HepG2 (cell line): ENCODE data around the gene VEGFA. TPM values are rescaled to one million over a fixed set of nuclear protein-coding genes. Genes with fewer than 3 reads are reported as not detected.
A peak's percentile ranks its signal among the peaks of the same experiment; 100 is the strongest.

ENCODE experiments used
- ATAC-seq: fragments of 200-7000 bp; cut with Tn5 transposase; 3 replicates; pipeline ENCODE4 v1.9.1; 2020; ENCODE audit warnings: mild to moderate bottlenecking, moderate library complexity
- BruUV-seq: library from RNA; stranded (reverse); fragments of 400-500 nt; replicated peaks from 2 replicates; lab custom pipeline; 2021; lab: Mats Ljungman, UMichigan
- CTCF ChIA-PET: fragments of 300-600 bp; formaldehyde crosslinking; extraction: SDS; loops from one replicate; lab custom pipeline; 2021; ENCODE audit warnings: low total read pairs, inconsistent platforms, low intra/inter-chr PET ratio; lab: Yijun Ruan, JAX
- POLR2A ChIA-PET: fragments of 350-600 bp; sonication (Branson Sonifier 250); formaldehyde crosslinking; loops from one replicate; lab custom pipeline; 2020; ENCODE audit warnings: antibody characterized with exemption, inconsistent platforms; lab: Yijun Ruan, JAX
- DNase-seq: peaks from one replicate; pipeline ENCODE4 v3.0.0-alpha.2; 2015; ENCODE audit warnings: low spot score
- FAIRE-seq: peaks from 3 replicates; lab custom pipeline; 2011; peaks lifted over from hg19 to GRCh38; lab: Jason Lieb, UNC
- H2AFZ ChIP-seq: one replicate; pipeline ENCODE4 v1.6.1; 2011; ENCODE audit warnings: low read length, inconsistent platforms
- H3K27ac ChIP-seq: fragments of 300-600 bp; 3 replicates; pipeline ENCODE4 v1.8.0; 2011; ENCODE audit warnings: mixed run types, mild to moderate bottlenecking, mixed read lengths, low read length, inconsistent platforms; ENCODE audit not compliant: insufficient read depth; ENCODE audit errors: extremely low read length
- H3K27me3 ChIP-seq, 2 experiments: fragments of 200-600 bp in 1 of 2; 2 replicates in 1 of 2; 3 replicates in 1 of 2; pipeline versions ENCODE4 v1.6.0 to v1.8.0; 2011; ENCODE audit warnings: low read length in 2 of 2, mild to moderate bottlenecking in 2 of 2, moderate library complexity in 2 of 2, inconsistent platforms in 1 of 2; ENCODE audit not compliant: insufficient read depth in 2 of 2, control insufficient read depth in 1 of 2
- H3K36me3 ChIP-seq, 2 experiments: fragments of 200-600 bp in 1 of 2; replicated peaks in 1 of 2; 2 replicates in 1 of 2; 3 replicates in 1 of 2; pipeline versions ENCODE4 v1.5.1 to v1.8.0; 2011; ENCODE audit warnings: low read length in 2 of 2, inconsistent platforms in 1 of 2; ENCODE audit not compliant: insufficient read depth in 2 of 2, control insufficient read depth in 1 of 2
- H3K4me1 ChIP-seq: 2 replicates; pipeline ENCODE4 v1.5.1; 2012; ENCODE audit warnings: low read length, inconsistent platforms; ENCODE audit not compliant: insufficient read depth
- H3K4me2 ChIP-seq: 2 replicates; pipeline ENCODE4 v1.6.0; 2011; ENCODE audit warnings: low read depth, low read length, inconsistent platforms
- H3K4me3 ChIP-seq, 3 experiments: fragments of 200-600 bp in 1 of 3; sonication (generic), shearing (Covaris generic) in 1 of 3; replicated peaks in 1 of 3; 2 replicates each; pipeline ENCODE4 v1.5.1; 2011 to 2016; ENCODE audit warnings: low read length in 3 of 3, inconsistent platforms in 2 of 3, low read depth in 2 of 3, mild to moderate bottlenecking in 2 of 3, control low read depth in 1 of 3, mixed read lengths in 1 of 3; ENCODE audit not compliant: insufficient read depth in 1 of 3
- H3K79me2 ChIP-seq: one replicate; pipeline ENCODE4 v1.6.1; 2011; ENCODE audit warnings: low read length, inconsistent platforms; ENCODE audit not compliant: insufficient read depth
- H3K9ac ChIP-seq: 2 replicates; pipeline ENCODE4 v1.6.0; 2011; ENCODE audit warnings: mild to moderate bottlenecking, low read depth, low read length, inconsistent platforms; ENCODE audit not compliant: insufficient read depth
- H3K9me3 ChIP-seq: 2 replicates; pipeline ENCODE4 v1.5.1; 2012; ENCODE audit warnings: mild to moderate bottlenecking, low read length
- H4K20me1 ChIP-seq: 2 replicates; pipeline ENCODE4 v1.6.0; 2011; ENCODE audit warnings: inconsistent platforms, mild to moderate bottlenecking, low read length, moderate library complexity; ENCODE audit not compliant: insufficient read depth
- BCL3 ChIP-seq: sonication (generic); formaldehyde crosslinking; IDR thresholded peaks from 2 replicates; pipeline ENCODE4 v1.5.1; 2020; ENCODE audit warnings: mild to moderate bottlenecking, missing genetic modification reagents, moderate library complexity
- GPBP1L1 ChIP-seq: sonication (generic); formaldehyde crosslinking; IDR thresholded peaks from 2 replicates; pipeline ENCODE4 v1.5.0; 2020; ENCODE audit warnings: mild to moderate bottlenecking, missing genetic modification reagents
- KDM6A ChIP-seq: IDR thresholded peaks from 2 replicates; pipeline ENCODE4 v1.6.1; 2016; ENCODE audit warnings: low read depth
- MAFF ChIP-seq: IDR thresholded peaks from 2 replicates; pipeline ENCODE4 v1.6.1; 2011; ENCODE audit warnings: low read depth, low read length, improper control_type of control experiment
- MAFK ChIP-seq, 2 experiments: IDR thresholded peaks in 1 of 2; conservative IDR thresholded peaks in 1 of 2; 2 replicates each; pipeline ENCODE4 v1.6.1; 2011; ENCODE audit warnings: improper control_type of control experiment in 2 of 2, low read length in 2 of 2
- MNT ChIP-seq: fragments of 450-650 bp; IDR thresholded peaks from 2 replicates; pipeline ENCODE4 v1.6.1; 2016
- NKX3-1 ChIP-seq: sonication (generic); formaldehyde crosslinking; IDR thresholded peaks from 2 replicates; pipeline ENCODE4 v1.5.0; 2020; ENCODE audit warnings: missing genetic modification reagents
- THAP8 ChIP-seq: sonication (generic); formaldehyde crosslinking; IDR thresholded peaks from 2 replicates; pipeline ENCODE4 v1.5.1; 2020; ENCODE audit warnings: missing genetic modification reagents, mild to moderate bottlenecking, borderline replicate concordance
- TOPORS ChIP-seq: sonication (generic); formaldehyde crosslinking; IDR thresholded peaks from 2 replicates; pipeline ENCODE4 v1.8.0; 2023; ENCODE audit warnings: mild to moderate bottlenecking, missing genetic modification reagents
- ZNF484 ChIP-seq: sonication (generic); formaldehyde crosslinking; IDR thresholded peaks from 2 replicates; pipeline ENCODE4 v1.5.1; 2020; ENCODE audit warnings: mild to moderate bottlenecking, low read depth, missing genetic modification reagents, borderline replicate concordance
- ZNF879 ChIP-seq: sonication (generic); formaldehyde crosslinking; IDR thresholded peaks from 2 replicates; pipeline ENCODE4 v1.8.1; 2023; ENCODE audit warnings: missing genetic modification reagents
- WGBS: methylation state at CpG from one replicate; pipeline ENCODE4 v1.1.6; 2017; ENCODE audit warnings: low lambda C conversion rate; 5-methylcytosine and 5-hydroxymethylcytosine counted together
- in situ Hi-C: cut with HindIII; loops from 2 replicates; pipeline ENCODE4 v1.10.0; 2017; ENCODE audit warnings: low pct_unique_long_range_greater_than_20kb; ENCODE audit not compliant: extremely low pct_ligation_motif_present
- intact Hi-C: fragments of 100-400 bp; cut with micrococcal nuclease; formaldehyde crosslinking; loops from one replicate; pipeline ENCODE4 v1.10.0; 2022; ENCODE audit not compliant: unreplicated experiment
- polyA plus RNA-seq, 8 experiments: library from polyadenylated mRNA; depleted of rRNA in 3 of 8; stranded (reverse) in 7 of 8; unstranded in 1 of 8; fragments of >200 nt; fragmentation: Illumina TruSeq in 4 of 8; extraction: Trizol in 4 of 8; gene quantifications; 2 replicates each; pipeline versions ENCODE4 v1.2.1 to v1.2.3, GENCODE V29; 2011 to 2016; ENCODE audit warnings: low read depth in 4 of 8, missing spikeins in 1 of 8, mixed read lengths in 1 of 8; ENCODE audit not compliant: insufficient read depth in 1 of 8
- total RNA-seq, 5 experiments: library from RNA; depleted of rRNA; stranded (reverse); fragments of >200 nt; fragmentation: Illumina TruSeq; extraction: Trizol; gene quantifications; 2 replicates each; pipeline ENCODE4 v1.2.3, GENCODE V29; 2016; ENCODE audit warnings: low read depth in 1 of 5

Gene VEGFA
- total and polyA plus RNA-seq, 2 of the 13 experiments (the other 11 are each of a cell fraction or from before 2014, with no cell fraction given), result 68.1 to 629 TPM

GRCh38 chr6:43820486-43820885 lies 50.5 kb downstream of the VEGFA start:
- Histone ChIP-seq H3K79me2 (no peaks in the 10 kb centered on the region), H3K36me3 (no peaks in the 10 kb centered on the region), H4K20me1 (no peaks in the 10 kb centered on the region), H3K9ac (no peak overlapping the region), H3K4me3 (no peak overlapping the region), H3K4me1 (peaks cover 55% of the 10 kb centered on the region), H3K27ac (no peak overlapping the region), H3K27me3 (peaks cover 0 to 5% of the 10 kb centered on the region in 2 experiments; a peak in 2 of 5 replicates), H3K9me3 (no peaks in the 10 kb centered on the region), H3K4me2 (no peak overlapping the region), H2AFZ (no peak overlapping the region)
- intact Hi-C loops, result no loop called here
- DNase-seq, result no peak
- WGBS, result 70% methylated on average over 6 of the region's 6 CpGs
- TF ChIP-seq BCL3 (CRISPR knock-in tag) (no peak), ZNF484 (no peak)
- ATAC-seq, result no peak
- FAIRE-seq, result no peak
- no TSS peak for BruUV-seq
- ChIA-PET POLR2A (no interaction called here), CTCF (no interaction called here)
- in situ Hi-C loops, result no loop called here

GRCh38 chr6:43821101-43821886 lies 51.3 kb downstream of the VEGFA start:
- Histone ChIP-seq H4K20me1 (no peaks in the 10 kb centered on the region), H3K4me1 (peaks cover 60% of the 10 kb centered on the region), H3K79me2 (no peaks in the 10 kb centered on the region), H3K27ac (no peak overlapping the region), H3K4me3 (no peak overlapping the region), H3K4me2 (no peak overlapping the region), H3K9me3 (no peaks in the 10 kb centered on the region), H3K27me3 (peaks cover 2 to 13% of the 10 kb centered on the region in 2 experiments; a peak in 3 of 5 replicates), H3K36me3 (no peaks in the 10 kb centered on the region), H3K9ac (no peak overlapping the region), H2AFZ (no peak overlapping the region)
- CTCF ChIA-PET, result no interaction called here
- BruUV-seq, result no TSS peak
- POLR2A ChIA-PET, result no interaction called here
- no peak for DNase-seq
- WGBS, result 43% methylated on average over 4 of the region's 4 CpGs
- peak; percentile 46; the same call in 1 of the 2 replicates for TF ChIP-seq MAFF
- TF ChIP-seq TOPORS (CRISPR knock-in tag), result no peak
- no peak for TF ChIP-seq ZNF879 (CRISPR knock-in tag)
- TF ChIP-seq KDM6A (CRISPR knock-in tag), result no peak
- TF ChIP-seq MAFK (conservative IDR thresholded peaks at IDR 0.05 in 1 of 2, IDR thresholded peaks at IDR 0.05 in 1 of 2; ENCODE audit: low read length in 2 of 2), result peak; percentile 40 to 63; a peak in 3 of 4 replicates
- no peak for TF ChIP-seq NKX3-1
- TF ChIP-seq THAP8, result no peak
- no peak for TF ChIP-seq GPBP1L1 (CRISPR knock-in tag)
- 0 out of 2 replicates have a peak, but pooled peaks have one; percentile 10 for TF ChIP-seq MNT
- ATAC-seq, result no peak
- intact Hi-C loops (no loop called here), in situ Hi-C loops (no loop called here)
- FAIRE-seq, result no peak
